Peyer's patch (tissue), 4 donors: Measurements from ENCODE around the gene RSPRY1.

Experiments
- POLR2A ChIP-seq, 2 donors: fragments of 450-650 bp; IDR thresholded peaks; one replicate each; pipeline ENCODE4 v1.5.1; 2017; ENCODE audit warnings: antibody characterized with exemption in 2 of 2, mild to moderate bottlenecking in 2 of 2, moderate library complexity in 2 of 2
- TF ChIP-seq, protein P1 (sequence below), 6 experiments: fragments of 450-650 bp in 4 of 6; fragments of 200-600 bp in 2 of 6; sonication (generic) in 1 of 6; IDR thresholded peaks; one replicate each; pipeline ENCODE4 v1.5.1; 2017 to 2019; ENCODE audit warnings: antibody characterized with exemption in 6 of 6, mild to moderate bottlenecking in 3 of 6, moderate library complexity in 1 of 6

DNA sequence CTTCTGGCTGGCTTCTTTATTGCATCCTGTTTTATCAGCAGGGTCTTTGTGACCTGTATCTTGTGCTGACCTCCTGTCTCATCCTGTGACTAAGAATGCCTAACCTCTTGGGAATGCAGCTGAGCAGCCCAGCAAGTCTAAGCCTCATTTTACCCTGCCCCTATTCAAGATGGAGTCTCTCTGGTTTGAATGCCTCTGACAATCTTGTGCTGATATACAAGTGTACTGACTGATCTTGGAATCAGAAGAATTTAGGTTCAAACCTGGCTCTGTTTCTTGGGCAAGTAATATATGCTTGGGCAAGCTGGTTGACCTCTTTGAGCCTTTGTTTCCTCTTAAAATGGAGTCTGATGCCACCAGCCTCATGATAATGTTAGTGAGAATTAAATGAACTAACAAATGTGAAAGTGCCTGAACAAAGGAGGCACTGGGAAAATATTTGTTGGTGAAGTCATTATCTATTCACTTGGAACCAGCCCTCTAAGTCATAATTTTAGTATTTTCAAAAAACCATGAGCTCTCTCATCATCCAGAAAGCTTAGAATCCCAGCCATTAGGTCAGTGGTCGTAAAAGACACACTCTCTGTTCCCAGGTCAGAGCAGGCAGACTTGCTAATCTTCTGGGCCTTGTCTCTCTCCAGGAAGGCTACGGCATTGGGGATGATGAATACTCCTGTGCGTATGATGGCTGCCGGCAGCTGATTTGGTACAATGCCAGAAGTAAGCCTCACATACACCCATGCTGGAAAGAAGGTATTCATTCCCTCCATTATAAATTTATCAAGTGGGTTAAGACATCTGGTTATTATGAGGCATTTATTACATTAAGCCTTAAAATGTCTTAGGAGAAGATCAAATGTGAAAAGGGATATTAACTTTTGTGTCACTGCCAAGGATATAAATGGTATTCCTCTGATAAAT is 40.8 kb downstream of the RSPRY1 start:
- TF ChIP-seq, protein P1, sequence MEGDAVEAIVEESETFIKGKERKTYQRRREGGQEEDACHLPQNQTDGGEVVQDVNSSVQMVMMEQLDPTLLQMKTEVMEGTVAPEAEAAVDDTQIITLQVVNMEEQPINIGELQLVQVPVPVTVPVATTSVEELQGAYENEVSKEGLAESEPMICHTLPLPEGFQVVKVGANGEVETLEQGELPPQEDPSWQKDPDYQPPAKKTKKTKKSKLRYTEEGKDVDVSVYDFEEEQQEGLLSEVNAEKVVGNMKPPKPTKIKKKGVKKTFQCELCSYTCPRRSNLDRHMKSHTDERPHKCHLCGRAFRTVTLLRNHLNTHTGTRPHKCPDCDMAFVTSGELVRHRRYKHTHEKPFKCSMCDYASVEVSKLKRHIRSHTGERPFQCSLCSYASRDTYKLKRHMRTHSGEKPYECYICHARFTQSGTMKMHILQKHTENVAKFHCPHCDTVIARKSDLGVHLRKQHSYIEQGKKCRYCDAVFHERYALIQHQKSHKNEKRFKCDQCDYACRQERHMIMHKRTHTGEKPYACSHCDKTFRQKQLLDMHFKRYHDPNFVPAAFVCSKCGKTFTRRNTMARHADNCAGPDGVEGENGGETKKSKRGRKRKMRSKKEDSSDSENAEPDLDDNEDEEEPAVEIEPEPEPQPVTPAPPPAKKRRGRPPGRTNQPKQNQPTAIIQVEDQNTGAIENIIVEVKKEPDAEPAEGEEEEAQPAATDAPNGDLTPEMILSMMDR (IDR thresholded peaks at IDR 0.05): no peak
- no peak for TF ChIP-seq POLR2A (IDR thresholded peaks at IDR 0.05)
